HG03565 (cell line): ENCODE results near the gene SLC25A27.
"Not testable (repeated sequence)": the region's sequence is repeated elsewhere in the genome, so short reads cannot be mapped to it uniquely, and the experiment has no call there.

ENCODE experiments used
- ATAC-seq: cut with Tn5 transposase; IDR thresholded peaks from one replicate; pipeline ENCODE4 v1.9.1; 2021; ENCODE audit warnings: mild to moderate bottlenecking, moderate library complexity; ENCODE audit not compliant: unreplicated experiment

Gene SLC25A27, protein sequence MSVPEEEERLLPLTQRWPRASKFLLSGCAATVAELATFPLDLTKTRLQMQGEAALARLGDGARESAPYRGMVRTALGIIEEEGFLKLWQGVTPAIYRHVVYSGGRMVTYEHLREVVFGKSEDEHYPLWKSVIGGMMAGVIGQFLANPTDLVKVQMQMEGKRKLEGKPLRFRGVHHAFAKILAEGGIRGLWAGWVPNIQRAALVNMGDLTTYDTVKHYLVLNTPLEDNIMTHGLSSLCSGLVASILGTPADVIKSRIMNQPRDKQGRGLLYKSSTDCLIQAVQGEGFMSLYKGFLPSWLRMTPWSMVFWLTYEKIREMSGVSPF

DNA sequence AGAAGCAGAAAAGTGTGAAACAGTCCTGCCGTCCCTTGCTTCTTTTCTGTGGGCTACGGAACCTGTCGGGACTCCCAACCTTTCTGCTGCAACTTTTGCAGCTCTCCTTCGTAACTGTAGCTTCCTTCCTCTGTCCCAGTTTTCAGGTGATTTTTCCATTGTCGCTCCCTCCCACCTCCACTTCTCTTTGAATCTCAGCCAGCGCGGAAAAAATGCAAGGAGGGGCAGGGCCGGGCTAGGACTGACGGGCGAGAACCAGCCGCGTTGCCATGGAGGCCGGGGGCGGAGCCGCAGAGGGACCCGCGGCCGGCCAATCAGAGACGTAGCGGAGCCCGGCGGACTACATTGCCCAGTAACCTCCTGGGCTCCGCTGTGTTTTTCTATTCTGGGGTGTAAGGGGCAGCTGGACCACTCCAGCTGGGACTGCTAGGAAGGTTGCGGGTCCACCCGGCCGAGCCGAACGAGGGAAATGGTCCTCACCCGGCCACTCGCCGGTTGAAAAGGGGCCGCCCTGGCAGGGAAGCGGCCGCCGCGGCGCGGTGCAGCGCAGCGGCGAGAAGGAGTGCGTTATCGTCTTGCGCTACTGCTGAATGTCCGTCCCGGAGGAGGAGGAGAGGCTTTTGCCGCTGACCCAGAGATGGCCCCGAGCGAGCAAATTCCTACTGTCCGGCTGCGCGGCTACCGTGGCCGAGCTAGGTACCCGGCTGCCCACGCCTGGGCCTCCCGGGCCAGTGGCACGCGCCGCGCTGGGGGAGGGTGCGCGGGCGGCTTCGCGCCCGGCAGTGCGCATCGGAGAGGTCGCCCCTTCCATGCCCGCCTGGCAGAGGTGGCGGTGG, at the start of gene SLC25A27, which contains the start of gene CYP39A1:
Gene SLC25A27 (plus strand): TSS at position 373 of the 836 bp plus-strand sequence. CDS start 218 bp downstream, at position 591.
Gene CYP39A1 (minus strand): TSS at position 216 of the 836 bp plus-strand sequence. CDS start 236 bp downstream, outside the sequence.
- ATAC-seq = peak; percentile 100

DNA sequence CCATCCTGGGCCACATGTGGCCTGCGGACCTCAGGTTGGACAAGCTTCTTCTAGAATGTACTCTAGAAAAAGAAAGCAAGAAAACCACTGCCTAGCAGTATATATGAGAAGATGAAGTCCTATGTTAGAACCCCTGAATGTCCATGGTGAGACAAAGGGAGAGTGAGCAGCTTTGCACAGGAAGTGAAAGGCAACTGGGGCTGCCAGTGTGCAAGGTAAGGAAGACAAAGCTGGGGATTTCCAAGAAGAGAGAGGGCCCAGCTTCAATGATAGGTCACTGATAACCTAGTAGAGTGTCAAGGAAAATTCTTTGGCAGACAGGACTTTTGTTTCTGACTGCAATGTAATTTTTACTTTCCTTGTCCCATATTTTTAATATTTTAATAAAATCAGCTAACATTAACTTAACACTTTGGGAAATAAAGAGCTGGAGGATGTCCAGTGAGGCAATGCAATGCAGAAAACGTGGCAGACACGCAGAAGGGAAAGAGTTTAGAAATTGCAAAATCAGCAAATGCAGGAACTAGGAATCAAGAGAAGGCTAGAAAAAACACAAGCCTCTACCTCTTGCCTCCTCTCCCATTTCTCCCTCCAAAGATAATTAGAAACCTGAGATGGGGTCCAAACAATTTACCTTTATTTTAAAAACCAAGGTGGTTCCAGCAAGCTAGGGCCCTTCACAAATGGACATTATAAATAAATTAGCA, 47.5 kb upstream of the SLC25A27 start:
- no peak for ATAC-seq

DNA sequence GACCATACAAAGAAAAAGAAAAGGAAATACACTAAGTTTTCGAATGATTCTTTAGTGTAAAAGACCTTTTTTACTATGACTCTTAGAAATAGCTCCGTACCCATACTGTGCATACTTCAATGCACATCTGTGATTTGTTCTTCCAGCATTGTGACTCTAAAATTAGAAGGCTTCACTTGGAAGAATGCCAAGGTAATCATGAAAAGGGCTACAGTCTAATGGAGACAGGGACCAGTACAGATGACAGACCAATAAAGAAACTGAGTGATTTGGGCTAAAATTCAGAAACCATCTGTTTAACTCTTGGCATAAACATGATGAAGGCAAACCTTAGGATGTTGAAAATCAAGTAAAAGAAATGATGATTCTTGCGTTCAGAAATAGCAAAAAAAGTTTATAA, 46.4 kb upstream of the SLC25A27 start:
- no peak for ATAC-seq

DNA sequence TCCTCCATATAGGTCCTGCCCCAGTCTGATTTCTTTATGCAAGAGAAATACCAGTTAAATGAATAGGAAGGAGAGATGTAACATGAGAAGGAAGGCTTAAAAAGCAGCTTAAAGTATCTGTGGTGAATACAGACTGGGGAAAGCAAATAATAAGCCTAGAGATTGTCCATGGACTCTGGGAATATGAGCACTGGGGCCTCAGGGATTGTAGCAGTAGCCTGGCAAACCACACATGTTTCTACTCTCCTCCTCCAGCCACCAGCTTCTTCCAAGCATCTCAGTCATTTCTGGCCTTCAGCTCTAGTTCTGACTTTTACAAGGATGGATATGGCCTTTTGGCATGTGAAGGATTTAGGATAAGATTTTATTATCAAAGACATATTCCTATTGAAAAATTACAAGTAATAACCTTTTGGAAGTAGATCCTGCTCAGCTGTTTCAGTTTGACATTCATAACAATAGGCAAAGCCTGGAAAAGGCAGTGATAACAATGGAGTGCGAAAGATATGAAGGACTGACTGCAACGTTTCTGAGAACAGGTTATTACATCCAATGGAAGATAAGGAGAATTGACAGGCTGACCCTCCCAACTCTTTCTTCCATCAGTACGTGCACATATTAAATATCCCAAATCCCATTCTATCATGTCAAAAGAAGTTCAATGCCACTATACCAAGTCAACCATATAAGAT, 41.8 kb upstream of the SLC25A27 start:
- ATAC-seq = no peak

DNA sequence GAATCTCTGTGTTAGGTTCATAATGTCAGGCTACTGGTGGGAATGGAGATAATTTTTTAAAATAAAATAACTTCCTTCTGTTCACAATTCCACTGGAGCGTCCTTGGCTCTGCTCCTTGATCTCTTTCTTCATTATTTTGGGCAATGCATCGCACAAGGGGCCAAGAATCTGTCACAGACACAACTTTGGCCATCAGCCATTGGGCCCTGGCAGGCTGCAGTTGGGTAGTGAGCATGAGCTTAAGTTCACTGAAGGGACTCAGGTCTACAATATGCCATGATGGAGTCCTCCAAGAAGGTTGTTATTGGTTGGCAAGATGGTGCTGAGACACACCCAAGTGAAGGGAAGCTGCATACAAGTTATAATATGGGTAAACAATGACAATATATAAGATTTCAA, 40.1 kb upstream of the SLC25A27 start:
- no peak for ATAC-seq

DNA sequence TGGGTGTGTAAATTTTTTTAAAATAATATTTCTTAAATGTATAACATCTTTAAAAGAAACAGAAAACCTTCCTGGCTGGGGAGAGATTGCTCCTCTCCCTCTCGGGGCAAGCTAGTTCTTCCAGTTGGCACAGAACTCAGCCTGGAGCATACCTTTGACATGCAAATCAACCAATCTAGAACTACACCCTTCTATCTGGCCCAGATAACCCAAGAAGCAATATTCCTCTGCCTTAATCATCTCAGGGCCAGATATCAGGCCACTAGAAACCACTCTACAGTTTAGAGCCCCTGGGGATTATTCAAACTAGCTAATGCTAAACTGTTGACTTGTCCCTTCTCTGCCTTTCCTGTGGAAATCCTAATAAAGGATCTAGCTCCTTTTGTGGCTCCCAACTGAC, 34.0 kb upstream of the SLC25A27 start:
- ATAC-seq = no peak

DNA sequence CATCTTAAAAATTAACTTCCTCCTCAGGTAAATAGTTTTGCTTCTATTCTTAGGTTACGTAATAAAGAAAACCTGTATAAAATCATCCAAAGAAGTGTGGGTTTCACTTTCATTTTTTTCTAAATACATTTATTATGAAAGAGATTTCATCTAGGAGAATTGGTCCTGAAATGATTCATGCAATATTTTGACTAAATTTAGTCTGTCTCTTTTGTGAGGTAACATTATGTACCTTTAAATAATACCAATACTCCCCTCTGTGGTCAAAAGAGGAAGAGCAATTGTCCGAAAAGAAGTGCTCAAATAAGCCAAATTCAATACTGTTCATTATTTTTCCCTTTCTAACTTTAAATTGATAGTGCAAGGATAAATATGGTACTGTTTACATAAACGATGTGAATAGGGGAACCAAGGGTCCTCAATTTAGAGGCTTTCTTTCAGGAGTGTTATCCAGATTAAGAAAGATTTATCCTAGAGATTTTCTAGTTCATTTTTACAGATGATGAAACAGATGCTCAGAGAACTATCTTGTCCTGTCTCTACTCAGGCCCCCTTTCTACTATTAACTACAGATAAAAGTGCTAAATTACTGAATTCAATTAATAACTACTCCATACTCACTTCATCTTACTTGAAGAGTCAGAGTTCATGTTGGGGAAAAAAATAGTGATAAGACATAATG, 26.4 kb upstream of the SLC25A27 start:
- ATAC-seq = peak; percentile 66

DNA sequence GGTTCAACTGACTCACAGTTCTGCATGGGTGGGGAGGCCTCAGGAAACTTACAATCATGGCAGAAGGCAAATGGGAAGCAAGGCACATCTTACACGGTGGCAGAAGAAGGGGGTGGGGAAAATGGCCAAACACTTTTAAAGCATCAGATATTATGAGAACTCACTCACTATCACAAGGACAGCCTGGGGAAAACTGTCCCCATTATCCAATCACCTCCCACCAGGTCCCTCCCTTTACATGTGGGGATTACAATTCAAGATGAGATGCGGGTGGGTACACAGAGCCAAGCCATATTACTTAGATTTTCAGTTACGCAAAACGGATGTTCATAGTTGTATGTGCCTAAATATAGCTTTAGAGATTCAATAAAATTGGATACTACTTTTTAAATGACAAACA, 25.8 kb upstream of the SLC25A27 start:
- no peak for ATAC-seq

DNA sequence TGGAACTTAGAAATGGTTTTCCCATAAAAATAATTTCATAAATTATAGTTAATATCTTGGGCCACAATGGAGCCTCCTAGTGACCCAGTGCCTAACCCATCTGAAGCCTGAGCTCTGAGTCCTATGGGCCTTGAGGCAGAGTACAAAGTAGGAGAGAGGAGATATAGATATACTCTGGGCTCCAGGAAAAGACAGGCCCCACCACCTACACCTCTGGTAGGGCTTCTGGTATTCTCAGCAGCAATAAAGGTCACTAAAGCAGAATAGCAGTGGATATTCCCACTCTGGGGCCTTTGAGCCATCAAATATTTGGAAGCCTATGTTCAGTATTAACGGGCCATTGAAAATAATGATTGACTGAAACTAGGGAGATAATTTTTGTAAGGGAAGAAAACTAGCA, 24.3 kb upstream of the SLC25A27 start:
- ATAC-seq = no peak

DNA sequence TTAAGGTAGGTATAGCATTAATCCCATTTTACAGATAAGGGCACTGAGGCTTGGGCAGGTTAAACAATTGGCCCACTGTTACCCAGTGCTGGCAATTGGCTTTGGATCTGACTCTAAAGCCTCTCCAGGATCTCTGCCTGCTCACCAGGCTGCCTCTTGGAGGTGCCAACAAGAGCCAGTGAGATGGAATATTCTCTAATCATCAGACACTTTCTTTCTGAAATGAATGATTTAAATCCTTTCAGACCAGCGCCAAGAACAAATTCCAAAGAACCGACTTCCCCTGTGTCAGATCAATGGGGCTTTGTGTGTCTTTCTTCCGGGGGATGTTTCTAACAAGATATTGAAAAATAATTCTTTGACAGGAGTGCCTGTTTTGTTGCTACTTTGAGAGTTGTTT, 23.8 kb upstream of the SLC25A27 start:
- ATAC-seq = no peak

DNA sequence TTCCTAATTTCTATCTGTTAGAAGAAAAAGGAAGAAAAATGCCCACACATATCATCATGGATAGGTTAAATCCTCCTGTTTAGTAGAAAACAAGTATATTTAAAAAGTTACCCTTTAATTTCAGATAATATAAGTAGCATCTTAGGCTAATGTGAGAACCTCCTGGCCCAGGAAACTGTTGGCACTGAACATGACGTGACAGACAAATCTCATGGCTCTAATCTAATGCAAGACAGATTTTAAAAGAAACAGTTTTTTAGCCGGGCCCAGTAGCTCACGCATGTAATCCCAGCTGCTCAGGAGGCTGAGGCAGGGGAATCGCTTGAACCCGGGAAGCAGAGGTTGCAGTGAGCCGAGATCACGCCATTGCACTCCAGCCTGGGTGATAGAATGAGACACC, 23.1 kb upstream of the SLC25A27 start:
- no peak for ATAC-seq

DNA sequence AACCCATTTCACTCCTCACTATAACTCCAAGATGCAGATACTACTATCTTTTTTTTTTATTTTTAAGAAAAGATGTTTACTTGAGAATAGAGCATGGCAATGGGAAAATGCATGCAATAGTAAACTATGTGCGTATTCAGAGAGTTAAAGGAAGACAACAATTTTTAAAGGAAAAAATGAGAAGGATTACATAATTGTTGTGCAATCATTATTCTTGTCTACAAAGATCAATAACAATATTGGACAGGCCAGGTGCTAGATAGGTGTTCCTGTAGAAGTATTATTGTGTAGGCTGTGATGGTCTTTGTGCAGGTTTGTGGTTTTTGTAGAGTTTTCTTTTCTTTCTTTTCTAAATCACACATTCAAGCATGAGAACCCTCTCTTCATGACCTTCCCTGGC, 20.7 kb upstream of the SLC25A27 start:
- ATAC-seq = no peak

DNA sequence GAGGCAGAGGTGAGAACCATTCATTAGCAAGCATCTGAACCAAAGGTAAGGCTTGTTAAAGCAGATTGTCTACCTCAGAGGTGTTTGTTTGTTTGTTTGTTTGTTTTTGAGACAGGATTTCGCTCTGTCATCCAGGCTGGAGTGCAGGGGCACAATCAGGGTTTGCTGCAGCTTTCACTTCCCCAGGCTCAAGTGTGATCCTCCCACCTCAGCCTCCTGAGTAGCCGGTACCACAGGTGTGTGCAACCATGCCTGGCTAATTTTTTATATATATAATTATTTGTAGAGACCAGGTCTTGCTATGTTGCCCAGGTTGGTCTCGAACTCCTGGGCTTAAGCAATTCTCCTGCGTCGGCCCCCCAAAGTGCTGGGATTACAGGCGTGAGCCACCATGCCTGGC, 17.3 kb upstream of the SLC25A27 start:
- no peak for ATAC-seq

DNA sequence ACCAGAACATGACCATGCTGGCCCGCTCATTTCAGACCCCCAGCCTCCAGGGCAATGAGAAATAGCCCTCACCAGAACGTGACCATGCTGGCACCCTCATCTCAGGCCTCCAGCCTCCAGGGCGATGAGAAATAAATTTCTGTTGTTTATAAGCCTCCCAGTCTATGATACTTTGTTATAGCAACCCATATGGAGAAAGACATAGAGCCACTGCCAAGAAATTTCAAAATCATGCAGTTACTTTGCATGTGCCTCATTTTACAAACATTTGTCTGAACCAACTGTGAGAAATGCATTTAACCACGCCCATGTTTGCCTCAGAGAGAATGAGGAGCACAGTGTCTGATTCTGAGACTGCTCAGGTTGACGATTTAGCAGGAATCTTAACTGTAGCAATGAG, 15.6 kb upstream of the SLC25A27 start:
- ATAC-seq = no peak

DNA sequence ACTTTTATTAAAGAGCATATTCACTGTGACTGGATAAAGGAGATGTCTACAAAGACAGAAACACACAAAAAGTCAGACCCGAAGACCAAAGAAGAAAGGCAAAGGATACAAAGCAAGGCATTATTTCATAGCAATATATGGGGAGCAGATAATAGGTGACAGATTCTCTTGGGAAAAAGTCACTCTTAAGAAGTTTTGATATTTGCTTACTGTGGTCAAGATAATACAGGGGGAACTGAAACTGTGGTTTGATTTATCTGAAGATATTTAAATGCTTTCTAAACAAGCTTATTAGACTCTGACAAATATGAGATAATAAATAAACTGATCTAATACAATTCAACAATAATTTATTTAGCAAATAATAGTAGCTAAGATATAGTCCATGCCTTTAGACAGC, 14.8 kb upstream of the SLC25A27 start:
- ATAC-seq = no peak

DNA sequence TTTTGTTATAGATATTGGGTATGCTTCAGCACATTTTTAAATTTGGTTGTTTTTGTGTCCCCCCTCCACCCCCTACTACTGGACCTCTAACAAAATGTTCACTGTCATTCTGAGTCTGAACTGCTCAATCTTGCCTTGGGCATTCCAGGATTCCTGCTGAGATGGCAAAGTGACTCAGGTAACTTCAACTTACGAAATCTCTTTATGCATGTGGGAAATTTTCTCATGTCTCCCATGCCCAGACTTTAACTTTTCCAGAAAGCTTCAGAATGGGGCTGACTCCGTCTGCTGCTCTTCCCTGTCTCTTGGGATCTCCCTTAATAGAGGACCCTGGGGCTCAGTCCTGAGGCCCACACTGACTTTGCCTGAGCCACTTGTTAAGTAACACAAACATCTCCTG, 14.1 kb upstream of the SLC25A27 start:
- ATAC-seq = no peak

DNA sequence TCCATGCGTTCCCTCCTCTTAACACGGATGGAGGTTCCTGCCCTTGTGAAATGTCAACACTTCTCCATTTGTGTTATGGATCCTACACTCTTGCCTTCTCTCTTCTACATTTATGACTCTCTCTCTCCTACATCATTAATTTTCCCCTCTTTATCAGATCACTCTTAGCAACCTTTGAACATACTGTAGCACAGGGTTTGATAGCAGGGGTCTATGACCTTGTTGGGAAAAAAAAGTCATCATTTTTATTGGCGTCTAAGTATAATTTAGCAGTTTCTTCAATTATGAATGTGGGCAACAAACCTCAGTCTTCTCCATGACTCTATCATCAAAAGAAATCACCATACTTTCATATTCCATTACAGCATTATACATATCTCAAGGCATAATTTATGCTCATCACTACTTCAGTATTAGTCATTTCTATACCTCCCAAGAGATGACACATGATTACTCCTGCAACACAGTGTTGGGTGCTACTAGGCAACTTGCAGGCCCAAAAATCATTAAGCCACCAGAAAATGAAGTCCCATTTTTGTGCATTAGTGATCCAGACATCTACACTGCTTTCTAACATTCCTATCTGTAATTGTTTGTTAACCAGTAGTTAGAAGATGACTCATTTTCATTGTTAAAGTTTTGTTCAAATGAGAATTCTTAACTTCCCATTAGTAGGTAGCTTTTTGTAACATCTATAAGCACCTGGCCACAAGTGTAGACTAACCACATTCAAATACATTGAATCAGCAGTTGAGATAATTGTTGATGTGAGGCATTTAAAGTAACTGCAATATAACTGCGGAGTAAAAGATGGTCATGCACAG, 9.6 kb upstream of the SLC25A27 start:
- no peak for ATAC-seq

DNA sequence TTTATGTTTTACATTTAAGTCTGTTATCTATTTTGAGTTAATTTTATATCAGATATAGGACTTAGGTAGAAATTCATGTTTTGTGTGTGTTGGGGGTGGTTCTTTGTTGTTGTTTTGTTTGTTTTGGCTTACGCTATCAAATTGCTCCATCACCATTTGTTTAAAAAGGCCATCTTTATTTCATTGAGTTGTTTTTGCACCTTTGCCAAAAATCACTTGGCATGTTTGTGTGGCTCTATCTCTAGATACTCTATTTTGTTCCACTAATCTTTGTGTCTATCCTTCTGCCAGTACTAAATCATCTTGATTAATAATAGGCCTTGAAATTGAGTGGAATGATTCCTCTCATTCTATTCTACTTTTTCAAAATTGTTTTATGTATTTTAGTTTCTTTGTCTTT, 7.5 kb upstream of the SLC25A27 start:
- no peak for ATAC-seq

DNA sequence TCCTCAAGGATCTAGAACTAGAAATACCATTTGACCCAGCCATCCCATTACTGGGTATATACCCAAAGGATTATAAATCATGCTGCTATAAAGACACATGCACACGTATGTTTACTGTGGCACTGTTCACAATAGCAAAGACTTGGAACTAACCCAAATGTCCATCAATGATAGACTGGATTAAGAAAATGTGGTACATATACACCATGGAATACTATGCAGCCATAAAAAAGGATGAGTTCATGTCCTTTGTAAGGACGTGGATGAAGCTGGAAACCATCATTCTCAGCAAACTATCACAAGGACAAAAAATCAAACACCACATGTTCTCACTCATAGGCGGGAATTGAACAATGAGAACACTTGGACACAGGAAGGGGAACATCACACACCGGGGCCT, 4.7 kb upstream of the SLC25A27 start:
- ATAC-seq = not testable (repeated sequence)
